ENCODE data around the gene TRDMT1.

Gene TRDMT1

GRCh38 chr10:17210361-17210760, 8.9 kb upstream of the TRDMT1 start:
- no peak overlapping the region for H3K4me3 ChIP-seq (ENCODE audit: low read length)
- DNase-seq (ENCODE audit: low read depth) = no peak
- TF ChIP-seq CTCF (IDR thresholded peaks at IDR 0.05; ENCODE audit: insufficient read depth, low read depth, low read length, missing control alignments) = no peak

DNA sequence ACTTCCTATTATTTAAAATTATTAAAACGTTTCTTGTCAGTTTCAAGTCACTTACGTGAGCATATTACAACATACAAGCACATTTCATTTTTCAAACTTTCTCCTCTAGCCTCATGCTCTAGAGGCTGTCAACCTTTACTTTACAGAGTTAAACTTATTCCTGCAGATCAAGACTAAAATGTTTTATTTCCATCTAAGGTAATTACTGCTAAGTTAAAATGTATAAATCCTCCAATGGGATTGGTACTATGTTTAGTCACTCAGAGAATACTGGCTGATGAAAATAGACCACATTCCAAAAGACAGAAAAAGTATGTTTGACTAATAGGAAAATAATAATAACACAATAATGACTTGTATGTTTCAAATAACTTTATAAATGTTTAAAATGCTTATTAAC, 8.4 kb upstream of the TRDMT1 start:
- H3K4me3 ChIP-seq (ENCODE audit: low read length) = no peak overlapping the region
- DNase-seq (ENCODE audit: low read depth) = no peak
- no peak for TF ChIP-seq CTCF (IDR thresholded peaks at IDR 0.05; ENCODE audit: insufficient read depth, low read depth, low read length, missing control alignments)

DNA sequence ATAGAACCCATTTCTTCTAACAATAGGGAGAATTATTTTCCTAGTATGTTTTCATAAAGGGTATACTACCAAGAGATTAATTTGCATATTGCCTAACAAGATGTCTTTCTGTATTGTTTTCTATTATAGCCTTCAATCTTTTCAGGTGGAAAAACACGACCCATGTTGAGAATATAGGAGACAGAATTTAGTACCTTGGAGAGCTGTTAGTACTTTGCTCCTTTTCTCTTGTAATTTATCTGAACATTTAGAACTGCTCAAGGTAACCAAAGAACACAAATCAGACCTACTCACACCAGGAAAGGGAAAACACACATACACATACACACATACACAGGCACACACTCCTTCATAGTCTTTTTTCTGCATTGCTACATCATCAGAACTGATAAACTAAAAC, 7.8 kb upstream of the TRDMT1 start:
- no peak for TF ChIP-seq CTCF (IDR thresholded peaks at IDR 0.05; ENCODE audit: insufficient read depth, low read depth, low read length, missing control alignments)
- no peak overlapping the region for H3K4me3 ChIP-seq (ENCODE audit: low read length)
- no peak for DNase-seq (ENCODE audit: low read depth)

GRCh38 chr10:17208476-17208875, 7.0 kb upstream of the TRDMT1 start:
- no peak for DNase-seq (ENCODE audit: low read depth)
- TF ChIP-seq CTCF (IDR thresholded peaks at IDR 0.05; ENCODE audit: insufficient read depth, low read depth, low read length, missing control alignments) = no peak
- H3K4me3 ChIP-seq (ENCODE audit: low read length) = no peak overlapping the region

DNA sequence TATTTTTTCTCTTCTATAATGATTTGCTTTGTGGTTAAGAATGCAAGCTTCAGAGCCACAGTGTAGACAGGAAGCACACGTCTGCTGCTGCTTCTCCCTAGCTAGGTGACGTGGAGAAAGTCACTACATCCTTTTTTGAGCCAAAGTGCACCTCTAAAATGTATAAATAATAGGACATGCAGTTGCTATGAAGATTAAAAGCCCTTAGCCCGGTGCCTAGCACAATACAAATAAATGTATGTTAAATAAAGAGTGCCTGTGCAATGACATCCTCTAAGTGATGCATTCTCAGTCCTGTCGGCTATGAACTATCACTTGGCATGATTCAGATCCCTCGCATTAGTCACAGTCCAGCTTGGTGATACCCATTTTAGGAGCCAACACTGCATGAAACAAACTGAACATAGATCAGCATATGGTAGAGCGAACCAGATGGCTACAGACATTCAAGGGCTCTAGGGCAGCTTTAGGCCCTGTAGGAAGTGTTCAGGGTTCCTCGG, 4.8 kb upstream of the TRDMT1 start:
- DNase-seq (ENCODE audit: low read depth) = peak; percentile 91
- TF ChIP-seq CTCF (IDR thresholded peaks at IDR 0.05; ENCODE audit: insufficient read depth, low read depth, low read length, missing control alignments) = no peak
- H3K4me3 ChIP-seq (ENCODE audit: low read length) = no peak overlapping the region

- no peak for TF ChIP-seq CTCF (IDR thresholded peaks at IDR 0.05; ENCODE audit: insufficient read depth, low read depth, low read length, missing control alignments)
- H3K4me3 ChIP-seq (ENCODE audit: low read length) = no peak overlapping the region
- no peak for DNase-seq (ENCODE audit: low read depth)
Measured at GRCh38 chr10:17203416-17203815, 1.9 kb upstream of the TRDMT1 start.

GRCh38 chr10:17202999-17203398, 1.5 kb upstream of the TRDMT1 start:
- TF ChIP-seq CTCF (IDR thresholded peaks at IDR 0.05; ENCODE audit: insufficient read depth, low read depth, low read length, missing control alignments) = no peak

More at GRCh38 chr10:17202999-17203398, 1.5 kb upstream of the TRDMT1 start:
- peak; percentile 40 for DNase-seq (ENCODE audit: low read depth)
- H3K4me3 ChIP-seq (ENCODE audit: low read length) = no peak overlapping the region
